Thyroid gland (tissue), 4 donors: ENCODE data around the gene HSD17B11. TPM values are rescaled to one million over a fixed set of nuclear protein-coding genes. Genes with fewer than 3 reads are reported as not detected.
"Not testable (repeated sequence)": the region's sequence is repeated elsewhere in the genome, so short reads cannot be mapped to it uniquely, and the experiment has no call there.

Experiments
- DNase-seq, 2 donors: peaks; one replicate each; pipeline ENCODE4 v3.0.0-alpha.2; 2019
- H3K27ac ChIP-seq, 3 donors: fragments of 200-600 bp; sonication (generic); 1 replicate in 2 of 3; 2 replicates in 1 of 3; pipeline ENCODE4 v1.5.1; 2016 to 2019; ENCODE audit warnings: mild to moderate bottlenecking in 1 of 3, moderate library complexity in 1 of 3
- H3K27me3 ChIP-seq: fragments of 200-600 bp; sonication (generic); one replicate; pipeline ENCODE4 v1.5.1; 2019
- H3K36me3 ChIP-seq, 2 donors: fragments of 200-600 bp; sonication (generic); one replicate each; pipeline ENCODE4 v1.5.1; 2016 to 2019
- H3K4me1 ChIP-seq, 2 donors: fragments of 200-600 bp; sonication (generic); one replicate each; pipeline ENCODE4 v1.5.1; 2017 to 2019
- H3K4me3 ChIP-seq, 3 donors: fragments of 200-600 bp; sonication (generic); replicated peaks in 1 of 3; 1 replicate in 2 of 3; 2 replicates in 1 of 3; pipeline ENCODE4 v1.5.1; 2016; ENCODE audit warnings: mild to moderate bottlenecking in 1 of 3
- H3K9me3 ChIP-seq: fragments of 200-600 bp; sonication (generic); one replicate; pipeline ENCODE4 v1.5.1; 2017
- CTCF ChIP-seq, 6 experiments: fragments of 200-600 bp in 3 of 6; fragments of 450-650 bp in 3 of 6; sonication (generic) in 3 of 6; IDR thresholded peaks; one replicate each; pipeline ENCODE4 v1.5.1; 2016 to 2019; ENCODE audit warnings: antibody characterized with exemption in 6 of 6, mild to moderate bottlenecking in 2 of 6, inconsistent platforms in 1 of 6, moderate library complexity in 1 of 6
- POLR2A ChIP-seq, 2 donors: fragments of 450-650 bp; IDR thresholded peaks; one replicate each; pipeline ENCODE4 v1.6.1; 2017; ENCODE audit warnings: antibody characterized with exemption in 2 of 2, mild to moderate bottlenecking in 2 of 2, moderate library complexity in 1 of 2
- WGBS, 2 donors: methylation state at CpG; one replicate each; pipeline ENCODE4 v1.1.5; 2017; 5-methylcytosine and 5-hydroxymethylcytosine counted together
- intact Hi-C: fragments of 100-400 bp; cut with DNase I; formaldehyde crosslinking; loops from one replicate; pipeline ENCODE4 v1.15.1; 2023
- total RNA-seq, 4 donors: library from RNA; depleted of rRNA; stranded (reverse); fragments of >200 nt; gene quantifications; one replicate each; pipeline ENCODE4 v1.2.3, GENCODE V29; 2016

The HSD17B11 gene
- total RNA-seq, 4 donors from 2014 or later, result 23.4 to 147 (median 61.8) TPM

- intact Hi-C loops, result no loop called here
- H3K27ac ChIP-seq, result no peak overlapping the region
- no peak overlapping the region for H3K4me3 ChIP-seq
- TF ChIP-seq POLR2A (IDR thresholded peaks at IDR 0.05) (no peak), CTCF (IDR thresholded peaks at IDR 0.05) (no peak)
- H3K36me3 ChIP-seq, result no peaks in the 10 kb centered on the region
- no peak for DNase-seq
- no peaks in the 10 kb centered on the region for H3K9me3 ChIP-seq
- no peaks in the 10 kb centered on the region for H3K27me3 ChIP-seq
- H3K4me1 ChIP-seq, result no peaks in the 10 kb centered on the region
Observed at GRCh38 chr4:87414816-87415215, 23.8 kb upstream of the HSD17B11 start.

- 84 to 87% methylated on average over 2 of the region's 2 CpGs for WGBS, 2 donors
- TF ChIP-seq CTCF (IDR thresholded peaks at IDR 0.05), result no peak
- TF ChIP-seq POLR2A (IDR thresholded peaks at IDR 0.05), result no peak
- Histone ChIP-seq H3K4me3 (no peak overlapping the region), H3K4me1 (no peaks in the 10 kb centered on the region), H3K9me3 (no peaks in the 10 kb centered on the region), H3K27ac (no peak overlapping the region), H3K36me3 (no peaks in the 10 kb centered on the region), H3K27me3 (no peaks in the 10 kb centered on the region)
- DNase-seq, result no peak
- intact Hi-C loops, result no loop called here
Observed at GRCh38 chr4:87410679-87411078, 19.7 kb upstream of the HSD17B11 start.

GRCh38 chr4:87410157-87410556 is 19.2 kb upstream of the HSD17B11 start:
- TF ChIP-seq POLR2A (IDR thresholded peaks at IDR 0.05) (no peak), CTCF (IDR thresholded peaks at IDR 0.05) (no peak)
- H3K36me3 ChIP-seq, result no peaks in the 10 kb centered on the region
- no peak overlapping the region for H3K4me3 ChIP-seq
- no peaks in the 10 kb centered on the region for H3K9me3 ChIP-seq
- H3K27ac ChIP-seq, result no peak overlapping the region
- WGBS, 2 donors, result 66% methylated on average over 2 of the region's 2 CpGs
- H3K27me3 ChIP-seq, result no peaks in the 10 kb centered on the region
- no peak for DNase-seq
- no peaks in the 10 kb centered on the region for H3K4me1 ChIP-seq
- intact Hi-C loops, result no loop called here

GRCh38 chr4:87409420-87409939 is 18.5 kb upstream of the HSD17B11 start:
- H3K36me3 ChIP-seq, result no peaks in the 10 kb centered on the region
- TF ChIP-seq CTCF (IDR thresholded peaks at IDR 0.05) (no peak), POLR2A (IDR thresholded peaks at IDR 0.05) (no peak)
- H3K4me1 ChIP-seq, result no peaks in the 10 kb centered on the region
- H3K4me3 ChIP-seq, result no peak overlapping the region
- intact Hi-C loops, result no loop called here
- no peak for DNase-seq
- WGBS, 2 donors, result 66 to 78% methylated on average over 3 of the region's 3 CpGs
- no peaks in the 10 kb centered on the region for H3K9me3 ChIP-seq
- no peaks in the 10 kb centered on the region for H3K27me3 ChIP-seq
- no peak overlapping the region for H3K27ac ChIP-seq

GRCh38 chr4:87406902-87407301 is 15.9 kb upstream of the HSD17B11 start:
- H3K27ac ChIP-seq, intact Hi-C loops, H3K27me3 ChIP-seq, H3K4me3 ChIP-seq, H3K36me3 ChIP-seq, DNase-seq, H3K9me3 ChIP-seq, H3K4me1 ChIP-seq: not testable (repeated sequence)
- 86 to 88% methylated on average over 4 of the region's 4 CpGs for WGBS, 2 donors

- Histone ChIP-seq H3K4me3 (no peak overlapping the region), H3K9me3 (no peaks in the 10 kb centered on the region), H3K27ac (no peak overlapping the region), H3K36me3 (no peaks in the 10 kb centered on the region), H3K27me3 (no peaks in the 10 kb centered on the region), H3K4me1 (no peaks in the 10 kb centered on the region)
- no peak for TF ChIP-seq CTCF (IDR thresholded peaks at IDR 0.05)
- TF ChIP-seq POLR2A (IDR thresholded peaks at IDR 0.05), result no peak
- WGBS, 2 donors, result 65 to 86% methylated on average over 6 of the region's 6 CpGs
- no peak for DNase-seq
- intact Hi-C loops, result no loop called here
Observed at GRCh38 chr4:87406462-87406861, 15.5 kb upstream of the HSD17B11 start.
